ENCODE results near the gene ARL6.

ARL6 gene, protein sequence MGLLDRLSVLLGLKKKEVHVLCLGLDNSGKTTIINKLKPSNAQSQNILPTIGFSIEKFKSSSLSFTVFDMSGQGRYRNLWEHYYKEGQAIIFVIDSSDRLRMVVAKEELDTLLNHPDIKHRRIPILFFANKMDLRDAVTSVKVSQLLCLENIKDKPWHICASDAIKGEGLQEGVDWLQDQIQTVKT

GRCh38 chr3:97764407-97765238 lies at the start of gene ARL6:
ARL6 (plus strand) TSS chr3:97764758; CDS start chr3:97768108, 3,350 bp downstream.
- peak; percentile 31 for DNase-seq (ENCODE audit: low read depth)

GRCh38 chr3:97719156-97719821 lies 45.3 kb upstream of the ARL6 start:
- peak; percentile 8 for DNase-seq (ENCODE audit: low read depth)

- no peak for DNase-seq (ENCODE audit: low read depth)
These were observed 44.1 kb upstream of the ARL6 start for GRCh38 chr3:97720417-97720816.

GRCh38 chr3:97721446-97721845 lies 43.1 kb upstream of the ARL6 start:
- DNase-seq (ENCODE audit: low read depth) = no peak

- no peak for DNase-seq (ENCODE audit: low read depth)
These were observed 27.6 kb upstream of the ARL6 start for GRCh38 chr3:97736928-97737327.

- no peak for DNase-seq (ENCODE audit: low read depth)
These were observed 25.8 kb upstream of the ARL6 start for GRCh38 chr3:97738761-97739160.

- no peak for DNase-seq (ENCODE audit: low read depth)
These were observed 22.5 kb upstream of the ARL6 start for GRCh38 chr3:97742036-97742435.

- no peak for DNase-seq (ENCODE audit: low read depth)
These were observed 20.3 kb upstream of the ARL6 start for GRCh38 chr3:97744289-97744688.

- DNase-seq (ENCODE audit: low read depth) = no peak
These were observed 762 bp upstream of the ARL6 start for GRCh38 chr3:97763586-97764406.

DNA sequence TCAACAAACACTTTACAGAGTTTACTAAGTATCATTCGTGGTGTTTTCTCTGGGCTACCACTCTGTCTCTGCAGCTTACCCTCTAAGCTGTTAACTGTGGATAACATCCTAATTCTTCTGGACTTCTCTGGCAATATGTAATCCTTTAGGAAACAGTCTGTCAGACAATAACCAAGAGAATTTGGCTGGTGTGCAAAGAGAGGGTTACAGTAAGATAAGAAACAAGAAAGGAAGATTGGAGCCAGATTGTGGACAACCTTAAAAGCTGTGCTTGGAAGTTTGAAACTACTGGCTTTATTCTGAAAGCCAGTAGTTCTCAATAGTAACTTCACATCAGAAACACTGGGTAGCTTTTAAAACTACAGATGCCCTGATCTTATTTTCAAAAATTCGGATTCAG lies 778 bp downstream of the ARL6 start:
- no peak for DNase-seq (ENCODE audit: low read depth)

DNA sequence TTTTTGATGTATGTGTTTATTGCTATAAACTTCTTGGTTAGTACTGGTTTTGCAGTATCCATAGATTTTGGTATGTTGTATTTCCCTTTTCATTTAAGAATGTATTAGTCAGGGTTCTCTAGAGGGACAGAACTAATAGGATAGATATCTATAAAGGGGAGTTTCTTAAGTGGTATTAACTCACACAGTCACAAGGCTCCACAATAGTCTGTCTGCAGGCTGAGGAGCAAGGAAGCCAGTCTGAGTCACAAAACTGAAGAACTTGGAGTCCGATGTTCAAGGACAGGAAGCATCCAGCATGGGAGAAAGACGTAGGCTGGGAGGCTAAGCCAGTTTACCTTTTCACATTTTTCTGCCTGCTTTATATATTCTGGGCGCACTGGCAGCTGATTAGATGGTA lies 8.4 kb downstream of the ARL6 start:
- DNase-seq (ENCODE audit: low read depth) = no peak

DNA sequence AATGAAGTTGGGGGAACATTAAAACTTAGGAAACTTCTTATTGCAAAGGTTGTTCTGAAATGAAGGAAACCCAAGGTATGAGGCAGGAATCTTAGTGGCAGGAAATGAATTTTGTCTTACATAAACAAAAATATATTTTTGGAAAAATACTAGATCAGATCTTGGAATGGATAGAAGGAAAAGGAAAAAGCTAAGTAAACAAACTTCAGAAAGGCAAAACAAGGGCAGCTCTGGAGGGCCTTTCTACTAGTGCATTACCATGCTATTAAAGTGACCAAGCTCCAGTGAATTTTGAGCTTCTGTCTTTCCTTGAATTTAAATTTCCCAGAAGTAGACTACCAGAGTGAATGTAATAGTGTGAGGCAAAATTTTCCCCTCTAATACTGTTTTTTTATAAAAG lies 13.6 kb downstream of the ARL6 start:
- DNase-seq (ENCODE audit: low read depth) = no peak

GRCh38 chr3:97793420-97794019 lies 29.0 kb downstream of the ARL6 start:
- DNase-seq (ENCODE audit: low read depth) = no peak

DNA sequence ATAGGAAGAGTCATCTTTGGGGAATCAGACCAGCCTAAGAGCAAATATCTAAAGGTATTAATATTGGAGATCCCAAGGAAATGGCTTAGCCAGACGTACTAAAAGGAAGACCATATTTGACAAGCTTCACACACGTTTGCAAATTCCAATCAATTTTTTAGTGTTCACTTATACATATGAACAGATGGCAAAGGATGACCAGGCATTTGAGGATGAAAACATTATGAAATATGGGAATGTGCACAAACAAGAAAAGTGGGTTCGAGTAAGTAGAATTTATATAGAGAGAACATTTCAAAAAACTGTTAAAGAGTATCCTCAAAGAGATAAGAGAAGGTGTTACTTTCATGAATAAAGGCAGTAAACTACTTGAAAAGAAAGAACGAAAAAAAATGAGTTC lies 31.4 kb downstream of the ARL6 start:
- no peak for DNase-seq (ENCODE audit: low read depth)

DNA sequence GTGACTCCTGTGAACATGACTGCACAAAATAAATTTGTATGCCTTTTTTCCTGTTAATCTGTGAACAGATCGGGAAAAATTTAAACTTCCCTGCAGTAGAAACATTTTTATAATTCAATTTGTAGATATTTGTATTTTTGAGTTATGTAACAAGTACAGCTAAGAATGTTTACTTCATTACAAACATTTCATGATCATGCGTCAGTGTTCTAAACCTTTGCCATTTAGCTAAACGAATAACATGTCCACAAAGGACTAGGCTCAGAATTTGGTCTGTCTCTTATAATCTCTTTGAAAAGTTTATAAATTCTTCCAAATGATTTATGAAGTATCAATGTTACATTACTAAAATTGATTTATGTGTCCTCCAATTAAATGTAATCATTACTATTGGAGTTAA lies 39.9 kb downstream of the ARL6 start:
- no peak for DNase-seq (ENCODE audit: low read depth)

DNA sequence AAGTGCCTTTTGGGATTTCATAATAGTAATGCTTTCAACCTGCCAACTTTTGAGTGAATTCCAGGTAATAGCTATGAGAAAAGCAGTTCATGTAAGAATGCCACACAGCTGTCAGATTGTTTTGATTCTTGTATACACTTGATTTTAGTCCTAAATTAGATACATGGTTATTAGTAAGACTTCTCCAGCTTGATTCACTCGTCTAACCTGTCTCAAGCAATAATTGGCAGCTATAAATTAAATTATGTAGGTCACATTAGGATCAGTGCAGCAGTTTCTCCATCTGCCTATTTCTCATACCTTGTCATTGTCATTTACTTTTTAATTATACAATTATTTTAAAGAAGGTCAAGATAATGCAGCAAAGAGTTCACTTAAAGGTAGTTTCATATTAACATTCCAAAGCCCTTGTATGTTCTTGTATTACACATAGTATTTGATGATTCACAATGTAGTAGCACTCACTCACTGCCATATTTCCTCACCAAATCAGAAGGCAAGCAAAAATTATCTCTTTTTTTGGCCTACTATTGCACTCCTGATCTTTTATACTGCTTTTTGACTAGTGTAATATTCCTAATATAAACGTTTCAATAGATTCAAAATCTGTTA lies 46.3 kb downstream of the ARL6 start:
- DNase-seq (ENCODE audit: low read depth) = no peak

GRCh38 chr3:97815149-97815917 lies 50.8 kb downstream of the ARL6 start:
- DNase-seq (ENCODE audit: low read depth) = no peak

DNA sequence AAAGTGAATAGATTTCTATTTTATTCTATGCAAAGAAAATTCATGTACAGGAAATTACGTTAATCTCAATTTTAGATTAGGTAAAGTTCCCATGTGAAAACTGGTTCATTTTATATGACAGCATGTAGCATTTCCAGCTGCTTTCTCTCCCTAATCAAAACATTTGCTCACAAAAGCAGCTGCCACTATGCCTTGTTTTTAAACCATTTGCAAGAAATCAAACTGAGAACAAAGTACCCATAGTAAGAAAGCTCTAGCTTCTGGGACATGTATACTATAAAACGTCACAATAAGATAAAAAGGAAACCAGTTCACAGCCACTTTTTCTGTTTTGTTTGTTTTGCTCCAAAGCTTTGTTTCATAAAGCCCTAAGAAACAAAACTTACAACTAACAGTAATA lies 52.3 kb downstream of the ARL6 start:
- DNase-seq (ENCODE audit: low read depth) = no peak

DNA sequence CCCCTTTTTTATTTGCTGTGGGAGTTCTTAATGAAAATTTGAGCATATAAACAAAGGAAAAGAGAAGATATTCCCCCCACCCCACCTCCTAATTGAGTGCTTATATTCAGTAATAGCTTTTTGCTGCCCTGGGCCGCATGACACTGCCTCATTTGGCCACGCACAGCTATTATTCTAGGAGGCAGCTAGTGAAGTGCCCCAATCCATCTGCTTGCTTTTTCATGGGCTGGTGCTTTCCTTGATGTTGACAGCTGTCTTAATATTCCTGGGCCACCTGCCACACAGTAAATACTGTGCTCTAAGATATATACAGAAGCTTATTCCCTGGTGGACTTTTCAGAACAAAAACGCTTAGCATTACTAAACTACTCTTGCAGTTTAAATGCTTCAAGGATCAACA lies 53.4 kb downstream of the ARL6 start:
- no peak for DNase-seq (ENCODE audit: low read depth)

DNA sequence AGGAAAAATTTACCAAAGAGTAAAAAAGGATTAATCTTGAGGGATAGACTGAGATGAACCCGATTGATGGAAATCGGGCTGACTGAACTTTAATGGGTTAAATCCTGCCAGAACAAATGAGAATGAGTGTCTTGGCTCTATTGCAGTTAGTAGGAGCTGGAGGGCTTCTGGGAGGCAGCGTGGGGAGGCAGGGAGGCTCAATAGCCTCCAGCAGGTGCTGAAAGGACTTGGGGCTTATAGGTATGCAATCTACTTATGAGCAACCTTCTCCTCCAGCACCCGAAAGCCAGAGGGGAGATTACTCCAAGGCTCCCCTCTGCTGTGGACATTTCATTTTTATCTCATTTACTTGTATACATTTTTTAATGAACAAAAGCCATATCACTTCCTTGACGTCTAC lies 56.2 kb downstream of the ARL6 start:
- DNase-seq (ENCODE audit: low read depth) = no peak

- no peak for DNase-seq (ENCODE audit: low read depth)
These were observed 56.8 kb downstream of the ARL6 start for GRCh38 chr3:97821287-97821773.

All from CMK (cell line).